Iris pigment epithelial cell (primary cell): Measurements from ENCODE around the gene SLC22A23.
A peak's percentile ranks its signal among the peaks of the same experiment; 100 is the strongest.

ENCODE experiments used
- DNase-seq: peaks from one replicate; pipeline ENCODE4 v3.0.0-alpha.2; 2011; ENCODE audit warnings: low read depth

The SLC22A23 gene

DNA sequence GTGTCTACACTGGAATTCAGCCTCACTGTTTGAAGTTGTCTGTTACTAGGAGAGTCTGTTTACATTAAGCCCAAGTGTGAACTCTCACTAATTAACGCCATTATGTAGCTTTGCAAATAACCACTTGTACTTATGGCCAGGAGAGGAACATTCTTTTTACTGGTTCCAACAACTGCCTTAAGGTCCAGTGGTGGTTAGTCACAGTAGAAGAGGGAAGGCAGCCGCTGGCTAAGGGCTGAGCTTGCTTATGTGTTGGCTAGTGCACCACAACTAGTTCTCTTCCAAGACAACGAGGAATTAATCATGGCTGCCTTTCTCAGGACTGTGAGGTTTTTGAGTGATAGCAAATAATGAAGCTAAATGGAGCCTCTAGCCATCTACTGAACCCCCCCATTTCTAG is 14.9 kb upstream of the SLC22A23 start:
- peak; percentile 50 for DNase-seq

DNA sequence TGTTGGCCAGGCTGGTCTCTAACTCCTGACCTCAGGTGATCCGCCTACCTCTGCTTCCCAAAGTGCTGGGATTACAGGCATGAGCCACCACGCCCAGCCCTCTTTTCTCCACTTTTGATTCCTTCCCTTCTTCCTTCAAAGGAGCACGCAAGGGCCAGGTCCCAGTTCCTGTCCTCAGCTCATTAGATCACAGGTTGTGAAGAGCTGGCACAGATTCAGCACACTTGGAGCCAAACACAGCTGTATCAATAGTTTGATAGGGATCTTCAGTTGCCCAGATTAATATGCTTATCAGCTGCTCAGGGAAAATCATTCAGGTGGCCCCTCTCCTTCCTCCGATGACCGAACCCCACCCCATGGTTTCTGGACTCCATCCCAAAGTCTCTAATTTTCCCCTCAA is 14.4 kb upstream of the SLC22A23 start:
- no peak for DNase-seq

DNA sequence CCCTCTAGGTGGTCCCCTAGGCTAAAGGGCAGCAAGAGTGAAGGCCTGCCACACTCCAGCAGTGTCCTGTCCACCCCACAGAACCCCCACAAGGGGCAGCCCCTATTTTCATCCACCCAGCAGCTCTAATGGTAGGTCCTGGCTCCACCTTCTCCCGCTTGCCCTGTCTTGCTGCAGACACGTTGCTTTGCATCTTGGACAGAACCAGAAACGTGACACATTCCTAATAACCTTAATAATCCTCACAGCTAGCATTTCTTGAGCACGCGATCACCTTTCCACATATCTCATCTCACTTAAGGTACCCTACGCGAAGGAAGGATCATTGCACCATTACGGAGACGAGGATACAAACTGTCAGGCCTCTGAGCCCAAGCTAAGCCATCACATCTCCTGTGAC is 11.7 kb upstream of the SLC22A23 start:
- DNase-seq, result no peak

DNA sequence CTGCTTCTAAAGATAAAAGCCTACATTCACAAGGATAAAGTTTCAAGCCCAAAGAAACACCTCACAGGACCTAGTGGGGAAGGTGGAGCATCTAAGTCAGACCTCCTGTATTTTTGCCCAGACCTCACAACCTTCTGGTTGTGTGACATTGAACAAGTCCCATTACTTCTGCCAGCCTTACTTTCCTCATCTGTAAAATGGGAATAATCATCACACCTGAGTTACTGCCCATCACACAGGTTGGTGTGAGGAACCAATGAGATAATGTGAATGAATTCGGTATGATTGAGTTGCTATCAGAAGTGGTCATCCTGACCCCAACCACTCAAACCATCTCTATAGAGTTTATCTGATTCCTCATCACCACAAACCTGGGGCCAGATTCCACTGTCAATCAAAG is 11.1 kb upstream of the SLC22A23 start:
- no peak for DNase-seq

DNA sequence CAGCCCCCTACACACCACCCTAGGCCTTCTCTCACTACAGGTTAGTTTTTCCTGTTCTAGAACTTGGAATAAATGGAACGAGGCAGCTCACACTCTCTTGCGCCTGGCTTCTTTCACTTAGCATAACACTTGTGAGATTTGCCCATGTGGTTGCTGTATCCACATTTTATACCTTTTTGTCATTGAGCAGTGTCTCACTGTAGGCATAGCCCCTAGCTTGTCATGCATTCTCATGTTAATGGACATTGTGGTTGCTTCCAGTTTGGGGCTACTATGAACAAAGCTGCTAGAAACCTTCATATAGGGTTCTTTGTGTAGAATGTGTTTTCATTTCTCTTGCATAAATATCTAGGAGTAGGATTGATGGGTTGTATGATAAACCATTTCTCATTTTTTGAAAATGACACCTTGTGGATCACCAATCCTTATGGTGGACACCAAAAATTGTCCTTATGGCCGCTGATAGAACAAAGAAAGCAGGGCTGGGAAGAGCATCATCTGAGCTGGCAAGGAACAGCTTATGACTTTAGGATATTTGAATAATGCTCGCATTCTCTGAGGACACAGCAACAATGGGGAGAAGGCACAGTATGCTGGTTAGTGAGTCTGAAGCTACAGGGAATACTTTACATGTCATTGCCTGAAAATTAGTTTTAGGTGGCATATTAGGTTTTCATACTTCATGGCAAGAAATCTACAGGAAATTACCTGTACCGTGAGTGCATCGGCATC is 9.8 kb upstream of the SLC22A23 start:
- no peak for DNase-seq

DNA sequence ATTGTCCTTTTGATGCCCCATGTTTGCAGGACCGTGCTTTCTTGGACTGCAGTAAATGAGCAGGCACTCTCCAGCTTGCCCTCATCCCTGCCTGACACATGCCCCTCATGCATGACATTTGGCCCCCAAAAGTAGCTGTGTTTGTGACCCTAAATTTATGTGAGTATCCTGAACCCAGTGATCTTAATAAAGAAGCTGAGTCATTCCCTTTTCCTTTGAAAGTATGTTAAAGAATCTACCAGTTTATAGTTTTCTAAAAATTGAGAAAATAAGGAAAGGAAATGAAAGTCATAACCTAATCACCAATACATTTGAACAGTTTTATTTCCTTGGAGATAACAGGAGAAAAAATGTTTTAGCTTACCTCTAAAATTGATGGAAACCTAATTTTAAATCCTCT is 3.4 kb upstream of the SLC22A23 start:
- DNase-seq, result no peak

DNA sequence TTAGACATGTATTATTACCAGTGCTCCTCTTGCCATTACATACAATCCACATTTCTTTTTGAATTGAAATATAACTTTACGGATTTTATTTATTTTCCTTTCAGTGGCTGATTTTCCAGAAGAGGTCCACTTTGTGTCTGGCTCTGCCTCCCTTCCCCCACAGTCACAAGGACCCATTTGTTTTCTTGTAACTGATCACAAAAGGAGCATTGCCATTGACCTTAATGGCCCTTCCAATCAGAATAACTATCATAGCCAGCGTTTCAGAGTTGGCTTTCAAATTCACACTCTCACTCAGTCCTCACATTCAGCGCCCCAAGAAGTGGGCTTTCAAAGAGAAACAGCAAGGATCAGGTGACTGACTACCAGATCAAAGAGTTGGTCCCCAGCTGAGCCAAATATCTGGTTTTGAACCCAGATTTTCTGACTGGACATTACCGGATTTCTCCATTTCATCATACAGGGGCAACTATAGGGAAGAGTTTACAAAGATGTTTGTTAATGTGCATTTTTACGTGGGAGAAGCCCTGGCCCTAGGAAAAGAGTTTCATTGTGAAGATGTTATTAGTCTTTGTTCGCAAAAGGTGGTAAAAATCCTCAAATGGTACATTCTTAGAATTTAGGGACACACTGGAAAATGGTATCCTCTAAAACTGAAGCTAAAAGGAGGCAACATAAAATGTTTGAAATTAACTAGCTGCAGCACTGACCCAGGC is 2.0 kb upstream of the SLC22A23 start:
- DNase-seq, result no peak

DNA sequence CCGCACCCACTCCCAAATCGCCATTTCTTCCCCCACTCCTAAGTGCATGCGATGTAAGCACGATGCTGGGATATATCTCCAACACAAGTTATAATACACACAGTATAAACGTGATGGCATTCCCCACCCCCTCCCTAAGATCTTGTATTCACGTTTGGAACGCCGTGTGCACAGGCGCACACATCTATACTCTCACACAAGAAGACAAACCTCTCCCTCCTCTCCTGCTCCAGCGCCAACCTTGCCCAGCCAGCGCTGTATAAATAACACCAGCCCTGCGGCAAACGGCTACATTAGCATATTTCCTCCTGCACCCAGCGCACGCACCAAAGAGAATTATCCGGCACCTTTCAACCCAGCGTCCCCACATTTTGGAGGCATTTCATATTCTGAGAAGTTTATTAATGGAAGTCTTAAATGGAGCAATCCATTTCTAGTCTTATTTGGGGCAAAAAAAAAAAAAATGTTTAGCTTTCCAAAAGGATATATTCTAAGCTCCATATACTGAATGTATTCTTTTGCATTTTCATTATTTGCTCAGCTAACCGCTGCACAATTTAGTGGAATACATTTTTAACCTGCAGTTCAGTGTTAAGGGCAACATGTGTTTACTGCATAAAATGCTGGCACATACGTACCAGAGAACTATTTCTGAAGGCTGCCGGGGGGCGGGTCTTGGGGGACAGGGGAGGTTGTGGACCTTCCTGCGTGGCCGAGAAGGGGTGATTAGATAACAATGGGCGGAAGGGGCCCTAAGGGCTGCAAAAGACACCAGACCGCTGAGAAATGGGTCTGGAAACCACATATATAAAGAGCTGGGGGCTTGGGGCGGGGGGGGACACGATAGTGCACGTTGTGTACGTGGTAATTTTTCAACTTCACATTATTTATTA is 1.1 kb upstream of the SLC22A23 start:
- peak; percentile 41 for DNase-seq

DNA sequence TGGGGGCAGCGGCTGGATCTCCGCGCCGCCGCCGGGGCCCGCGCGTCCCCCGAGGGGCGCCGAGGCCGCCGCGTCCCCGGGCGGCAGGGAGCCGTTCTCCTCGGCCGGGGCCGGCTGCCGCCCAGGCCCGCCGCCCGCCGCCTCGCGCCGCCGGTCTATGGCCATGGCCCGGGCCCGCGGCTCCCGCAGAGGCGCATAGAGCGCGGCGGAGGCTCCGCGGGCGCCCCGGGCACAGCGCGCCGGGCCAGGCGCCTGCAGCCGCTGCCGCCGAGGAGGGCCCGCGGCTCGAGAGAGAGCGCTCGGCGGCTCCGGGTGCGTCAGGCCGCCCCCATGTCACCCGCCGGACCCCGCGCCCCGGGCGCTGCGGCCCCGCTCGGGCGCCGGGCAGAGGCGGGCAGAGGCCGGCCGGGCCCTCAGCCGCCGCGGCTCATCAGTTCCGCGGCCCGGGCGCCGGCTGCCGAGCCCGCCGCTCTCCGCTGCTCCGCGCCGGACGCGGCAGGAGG is 404 bp downstream of the SLC22A23 start:
- DNase-seq, result peak; percentile 12

DNA sequence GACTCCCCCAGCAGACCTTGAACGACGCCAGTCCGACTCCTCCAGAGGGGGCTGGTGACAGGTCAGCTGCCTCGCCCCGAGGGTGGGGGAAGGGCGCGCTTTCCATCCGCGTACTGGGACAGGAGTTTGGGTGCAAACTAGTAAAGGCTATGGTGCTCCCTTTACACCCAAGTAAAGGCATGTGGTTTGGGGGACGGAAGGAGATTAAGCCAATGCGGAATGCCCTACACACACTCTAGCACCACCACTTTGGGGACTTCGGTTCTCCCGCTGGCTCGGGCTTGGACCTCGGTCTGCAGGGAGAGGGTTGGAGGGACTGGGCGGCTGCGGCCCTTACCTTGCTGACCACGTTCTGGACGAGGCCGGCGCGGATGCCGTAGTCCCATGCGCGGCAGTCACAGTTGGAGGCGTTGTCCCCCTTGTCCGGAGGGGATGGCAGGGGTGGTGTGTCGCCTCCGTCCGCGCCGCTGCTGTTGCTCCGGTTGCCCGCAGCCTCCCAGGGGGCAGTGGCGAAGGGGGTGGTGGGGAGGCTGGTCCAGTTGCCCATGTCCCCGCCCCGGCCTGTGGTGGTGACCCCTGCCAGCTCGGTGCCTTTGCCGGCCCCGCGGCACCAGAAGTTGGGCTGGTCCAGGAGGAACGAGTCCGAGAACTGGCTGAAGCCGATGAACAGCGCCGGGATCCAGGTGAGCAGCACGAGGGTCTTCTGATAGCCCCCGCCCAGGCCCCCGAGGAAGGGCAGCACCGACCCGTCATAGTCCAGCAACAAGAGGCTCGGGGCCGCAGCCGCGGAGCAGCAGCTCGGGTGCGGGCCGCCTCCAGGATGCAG is 1.1 kb downstream of the SLC22A23 start:
- peak; percentile 6 for DNase-seq

DNA sequence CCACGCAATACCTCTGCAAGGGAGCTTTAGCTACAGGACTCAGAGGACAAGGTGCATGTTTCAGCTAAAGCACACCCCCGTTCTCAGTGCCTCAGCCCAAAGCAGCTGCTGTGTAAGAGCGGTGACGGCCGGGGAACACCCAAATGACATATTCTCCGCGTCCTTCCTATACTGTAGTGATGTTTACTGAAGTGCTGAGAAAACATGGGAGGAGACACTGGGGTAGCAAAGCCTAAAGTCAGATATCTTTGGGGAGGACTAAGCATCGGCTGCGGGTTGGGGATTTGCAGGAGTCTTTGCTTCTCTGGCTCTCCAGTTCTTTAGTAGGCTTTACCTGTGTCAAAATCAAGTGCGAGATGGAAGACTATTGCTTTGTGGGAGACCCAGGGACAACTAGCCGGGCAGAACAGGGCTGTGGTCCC is 1.7 kb downstream of the SLC22A23 start:
- no peak for DNase-seq

DNA sequence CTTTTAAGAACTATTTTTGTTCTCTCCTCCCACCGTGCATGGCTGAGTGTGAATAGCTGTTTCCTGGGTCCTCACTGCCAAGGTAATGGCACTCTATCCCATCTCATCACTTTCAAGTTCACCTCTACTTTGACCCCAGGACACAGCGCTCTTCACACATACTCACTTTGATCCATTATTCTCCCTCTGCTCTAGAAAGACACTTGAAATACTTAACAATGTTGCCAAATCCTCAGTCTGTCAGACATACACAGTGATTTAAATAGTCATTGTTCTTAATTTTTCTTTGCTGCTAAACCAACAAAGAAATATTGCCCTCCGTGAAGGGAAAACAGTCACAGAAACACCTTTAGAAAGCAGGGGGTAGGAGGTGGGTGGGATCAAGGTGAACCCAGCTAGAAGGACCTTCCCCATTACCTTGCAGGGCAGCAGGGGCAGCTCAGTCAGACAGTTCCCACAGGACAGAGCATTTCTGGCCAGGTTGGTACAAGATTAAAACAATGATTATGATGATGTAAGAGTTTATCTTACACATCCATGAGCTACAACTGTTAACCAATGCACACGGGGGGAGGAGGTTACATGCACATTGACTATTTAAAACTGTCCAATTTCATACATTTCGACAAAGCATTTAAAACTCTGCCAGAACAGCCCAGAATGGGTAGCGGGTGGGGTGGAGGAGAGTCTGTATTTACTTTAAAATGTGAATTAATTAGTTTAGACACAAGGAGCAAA is 2.4 kb downstream of the SLC22A23 start:
- DNase-seq, result peak; percentile 7

DNA sequence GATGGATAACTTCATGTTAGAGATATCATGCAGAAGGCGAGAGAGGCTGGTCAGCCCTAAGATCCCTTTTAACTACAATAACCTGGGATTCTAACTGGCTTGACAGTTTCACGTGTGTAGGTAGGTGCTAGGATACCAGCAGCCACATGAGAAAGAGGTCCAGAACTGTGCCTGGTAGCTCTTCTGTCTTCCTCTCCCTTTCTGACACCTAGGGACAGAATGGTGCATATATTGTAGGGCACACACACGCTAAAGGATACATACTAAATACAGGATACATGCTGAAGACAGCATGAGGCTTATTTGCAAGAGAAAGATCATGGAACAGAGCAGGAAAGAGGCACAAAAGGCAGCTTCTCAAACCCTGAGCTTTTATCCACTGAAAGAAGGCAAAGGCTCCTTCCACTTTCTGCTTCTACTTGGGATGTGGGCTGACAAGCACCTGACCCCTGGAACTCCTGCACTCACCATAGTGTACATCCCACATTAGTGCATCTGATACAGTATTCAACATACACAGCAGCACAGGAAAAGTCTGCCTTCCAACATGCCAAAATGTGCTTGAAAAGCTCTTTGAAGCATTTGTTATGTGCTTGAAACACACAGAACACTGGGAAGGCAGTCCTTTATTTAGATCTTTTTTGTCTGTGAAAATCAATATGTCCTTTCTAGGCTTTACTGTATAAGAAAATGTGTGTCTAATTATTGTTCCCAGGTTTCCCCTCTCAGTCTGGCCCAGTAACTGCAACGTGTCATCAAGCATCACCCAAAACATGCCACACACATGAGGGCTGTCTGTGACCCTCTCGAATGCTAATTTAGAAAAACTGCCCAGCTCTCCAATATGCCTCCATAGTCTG is 3.2 kb downstream of the SLC22A23 start:
- no peak for DNase-seq

DNA sequence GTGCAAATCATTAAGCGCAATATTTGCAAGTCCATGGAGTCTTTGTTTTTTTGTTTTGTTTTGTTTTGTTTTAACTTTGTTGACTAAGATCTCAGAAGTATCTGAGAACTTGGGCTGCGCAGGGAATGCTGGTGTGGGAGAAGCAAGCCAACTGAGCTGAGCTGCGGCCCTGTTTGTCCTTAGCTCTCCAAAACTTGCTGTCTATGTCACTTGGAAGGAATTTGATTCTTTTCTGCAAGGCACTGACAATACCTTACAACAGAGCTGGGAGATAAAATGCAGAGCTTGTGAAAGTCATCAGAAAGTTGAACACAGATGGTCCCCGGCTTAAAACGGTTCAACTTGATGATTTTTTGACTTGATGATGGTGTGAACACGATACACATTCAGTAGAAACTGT is 5.4 kb downstream of the SLC22A23 start:
- DNase-seq, result no peak

DNA sequence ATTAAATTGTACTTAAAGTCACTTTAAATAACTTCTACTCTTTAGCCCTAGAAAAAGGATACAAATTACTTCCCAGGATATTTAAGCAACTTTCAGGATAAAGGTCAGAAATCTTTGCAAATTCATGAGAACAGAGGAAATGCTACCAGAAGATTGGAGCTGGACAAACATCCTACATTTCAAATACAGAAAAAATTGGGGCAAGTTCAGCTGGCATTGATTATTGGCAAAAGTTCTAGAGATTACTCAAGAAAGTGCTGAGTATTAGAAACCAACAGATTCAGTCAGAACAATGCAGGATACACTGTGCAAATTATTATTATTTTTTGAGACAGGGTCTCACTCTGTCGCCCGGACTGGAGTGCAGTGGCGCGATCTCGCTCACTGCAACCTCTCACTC is 6.0 kb downstream of the SLC22A23 start:
- DNase-seq, result no peak

DNA sequence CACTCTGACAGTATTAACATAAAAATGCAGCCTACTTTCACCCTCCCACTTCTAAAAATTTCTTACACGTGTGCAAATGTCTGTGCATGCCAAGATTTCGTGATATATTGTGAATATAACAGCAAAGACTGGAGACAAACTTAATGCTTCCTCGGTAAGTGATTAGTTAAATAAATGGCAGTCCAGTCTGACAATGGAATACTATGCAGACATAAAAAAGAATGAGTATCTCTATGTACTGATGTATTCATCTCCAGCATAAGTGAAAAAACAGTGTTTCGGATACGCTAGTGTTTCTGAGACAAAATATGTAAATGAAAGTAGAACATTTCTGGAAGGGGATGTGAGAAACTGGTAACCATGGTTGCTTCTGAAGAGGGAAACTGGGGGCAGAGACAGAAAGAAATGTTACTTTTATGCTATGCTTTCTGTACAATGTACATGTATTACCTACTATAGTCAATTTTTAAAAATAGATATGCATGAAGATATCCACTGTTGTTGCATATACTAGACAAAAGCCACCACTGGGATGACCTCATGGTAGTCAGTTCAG is 7.0 kb downstream of the SLC22A23 start:
- DNase-seq, result no peak

DNA sequence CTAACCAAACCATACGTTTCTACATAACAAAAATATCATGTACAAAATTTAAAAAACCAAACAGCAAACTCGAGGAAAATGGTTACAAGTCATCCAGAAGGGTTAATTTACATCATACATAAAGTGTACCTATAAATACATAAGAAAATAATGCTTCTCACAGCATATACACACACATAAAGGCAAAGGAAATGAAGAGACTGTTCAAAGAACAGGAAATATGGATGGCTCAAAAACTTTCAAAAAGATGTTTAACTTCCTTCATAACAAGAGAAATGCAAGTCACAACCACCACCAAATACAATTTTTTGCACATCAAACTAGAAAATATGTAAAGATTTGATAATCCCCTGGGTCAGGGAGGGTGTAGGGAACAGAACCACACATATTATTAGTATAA is 7.5 kb downstream of the SLC22A23 start:
- no peak for DNase-seq

DNA sequence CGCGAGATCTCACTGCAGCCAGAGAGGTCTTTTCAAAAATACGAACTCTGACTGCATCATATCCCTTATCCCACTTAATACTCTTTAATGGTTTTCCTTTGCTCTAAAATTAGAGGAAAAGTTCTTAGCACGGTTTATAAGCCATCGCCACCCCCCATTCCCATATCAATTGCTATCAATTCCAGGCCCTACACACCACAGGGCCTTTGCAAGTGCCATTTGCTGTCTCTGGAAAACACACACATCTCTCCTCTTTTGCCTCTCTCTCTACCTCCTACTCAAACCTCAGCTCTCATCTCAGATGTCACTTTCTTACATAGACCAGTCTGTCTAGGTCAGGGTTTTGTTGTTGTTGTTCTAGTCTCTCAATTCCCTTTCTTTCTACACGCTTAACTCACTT is 9.8 kb downstream of the SLC22A23 start:
- no peak for DNase-seq

DNA sequence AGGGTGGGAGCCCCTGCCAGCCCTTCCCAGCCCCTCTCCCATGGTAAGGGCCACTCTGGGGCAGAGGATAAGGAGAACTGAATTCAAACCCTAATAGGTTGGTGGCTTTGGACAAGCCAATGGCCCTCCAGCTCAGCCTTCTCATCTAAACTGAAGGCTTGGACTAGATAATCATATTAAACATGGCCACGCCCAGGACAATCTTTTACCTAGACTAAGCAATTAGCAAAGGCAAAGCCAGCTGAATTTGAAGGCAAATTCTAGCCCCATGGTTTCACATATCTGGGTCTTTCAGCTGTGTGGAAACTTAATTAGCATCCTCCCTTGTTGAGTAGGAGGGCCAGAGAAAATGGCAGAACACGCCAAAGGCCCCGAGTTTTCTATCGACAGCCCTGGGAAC is 10.7 kb downstream of the SLC22A23 start:
- DNase-seq, result no peak
